Thymus (tissue), 14 donors: ENCODE measurements around the gene RNU6-7. TPM values are rescaled to one million over a fixed set of nuclear protein-coding genes. Genes with fewer than 3 reads are reported as not detected.

Experiments
- DNase-seq, 9 donors: peaks; one replicate each; pipeline ENCODE4 v3.0.0-alpha.2; 2013; ENCODE audit warnings: low spot score in 9 of 9, low read depth in 6 of 9, missing footprints in 1 of 9
- H3K27ac ChIP-seq, 2 donors: one replicate each; pipeline ENCODE4 v1.5.1; 2013; ENCODE audit warnings: control low read depth in 1 of 2, low read depth in 1 of 2, low read length in 1 of 2, mild to moderate bottlenecking in 1 of 2, moderate library complexity in 1 of 2
- H3K27me3 ChIP-seq, 2 donors: one replicate each; pipeline ENCODE4 v1.5.1; 2013; ENCODE audit warnings: low read length in 1 of 2; ENCODE audit not compliant: control insufficient read depth in 2 of 2, insufficient read depth in 1 of 2
- H3K36me3 ChIP-seq, 2 donors: one replicate each; pipeline ENCODE4 v1.5.1; 2013; ENCODE audit warnings: low read length in 1 of 2, mild to moderate bottlenecking in 1 of 2, moderate library complexity in 1 of 2; ENCODE audit not compliant: control insufficient read depth in 2 of 2, insufficient read depth in 2 of 2
- H3K4me1 ChIP-seq, 2 donors: one replicate each; pipeline ENCODE4 v1.5.1; 2013; ENCODE audit warnings: low read length in 2 of 2; ENCODE audit not compliant: control insufficient read depth in 2 of 2, insufficient read depth in 2 of 2
- H3K4me3 ChIP-seq, 2 donors: one replicate each; pipeline ENCODE4 v1.5.1; 2013; ENCODE audit warnings: low read length in 2 of 2, control low read depth in 1 of 2, mild to moderate bottlenecking in 1 of 2
- H3K9me3 ChIP-seq, 2 donors: one replicate each; pipeline ENCODE4 v1.5.1; 2013; ENCODE audit warnings: low read length in 1 of 2, mild to moderate bottlenecking in 1 of 2; ENCODE audit not compliant: control insufficient read depth in 2 of 2, insufficient read depth in 1 of 2
- WGBS: extraction: QIAGEN DNeasy Blood & Tissue Kit; methylation state at CpG from one replicate; pipeline ENCODE4 v1.1.7; 2013; 5-methylcytosine and 5-hydroxymethylcytosine counted together
- long read RNA-seq, 10 donors: transcript quantifications; one replicate each; lab custom pipeline, GENCODE V29; 2026
- polyA plus RNA-seq: library from polyadenylated mRNA; stranded (reverse); fragments of 200-250 nt; gene quantifications from one replicate; pipeline ENCODE4 v1.2.3, GENCODE V29; 2013
- total RNA-seq: library from RNA; stranded (reverse); fragments of 120-200 nt; gene quantifications from one replicate; pipeline ENCODE4 v1.2.4, GENCODE V29; 2013
- donor health status: healthy.

The RNU6-7 gene
- total RNA-seq (not detected), polyA plus RNA-seq (not detected)
- long read RNA-seq, donor 1 = 0 reads
- long read RNA-seq, donor 2 = 0 reads
- long read RNA-seq, donor 3 = 0 reads
- long read RNA-seq, donor 4 = 0 reads
- long read RNA-seq, donor 5 = 0 reads
- long read RNA-seq, donor 6 = 0 reads
- long read RNA-seq, donor 7 = 0 reads
- long read RNA-seq, donor 8 = 0 reads
- long read RNA-seq, donor 9 = 0 reads
- long read RNA-seq, donor 10, partial matches to known transcripts = 6 of 6 reads
- long read RNA-seq, donor 10, other reads (novel, unspliced or antisense) = 0 of 6 reads

DNA sequence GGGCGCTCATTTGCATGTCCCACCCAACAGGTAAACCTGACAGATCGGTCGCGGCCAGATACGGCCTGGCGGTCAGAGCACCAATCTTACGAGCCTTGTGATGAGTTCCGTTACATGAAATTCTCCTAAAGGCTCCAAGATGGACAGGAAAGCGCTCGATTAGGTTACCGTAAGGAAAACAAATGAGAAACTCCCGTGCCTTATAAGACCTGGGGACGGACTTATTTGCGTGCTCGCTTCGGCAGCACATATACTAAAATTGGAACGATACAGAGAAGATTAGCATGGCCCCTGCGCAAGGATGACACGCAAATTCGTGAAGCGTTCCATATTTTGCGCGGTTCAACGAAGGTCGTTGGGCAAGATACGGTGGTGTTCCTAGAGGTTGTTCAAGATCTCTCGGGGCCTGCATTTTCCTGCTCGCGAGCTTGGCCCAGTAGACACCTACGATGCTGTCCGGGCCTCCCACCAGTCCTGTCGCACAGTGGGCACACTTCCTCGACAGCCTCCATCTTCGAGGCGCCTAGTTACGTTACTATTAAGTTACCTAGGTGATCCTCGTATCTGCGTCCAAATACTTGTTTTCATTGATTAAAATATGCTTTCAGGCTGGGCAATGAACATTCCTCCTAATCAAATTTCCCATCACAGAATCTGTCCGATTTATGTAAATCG lies at the start of gene RNU6-7:
RNU6-7 (plus strand) TSS at position 230 of the 675 bp plus-strand sequence.
- H3K27me3 ChIP-seq = peaks cover 0 to 2% of the 10 kb centered on the region in 2 donors
- peak within 1 kb of the TSS; percentile 65 to 78 for H3K4me3 ChIP-seq
- under 1% methylated on average over 40 of the region's 40 CpGs for WGBS
- H3K27ac ChIP-seq = peak within 1 kb of the TSS; percentile 79 to 89
- peaks cover 8 to 10% of the 10 kb centered on the region in 2 donors for H3K4me1 ChIP-seq
- no peaks in the 10 kb centered on the region for H3K36me3 ChIP-seq
- DNase-seq = peak in 8 of 9 donors; percentile 18 to 83 (median 51)
- H3K9me3 ChIP-seq = no peaks in the 10 kb centered on the region

- no peak overlapping the region for H3K27ac ChIP-seq
- WGBS = 92% methylated on average over 2 of the region's 2 CpGs
- no peak overlapping the region for H3K4me3 ChIP-seq
- H3K9me3 ChIP-seq = no peaks in the 10 kb centered on the region
- no peak for DNase-seq
- H3K4me1 ChIP-seq = no peaks in the 10 kb centered on the region
- H3K36me3 ChIP-seq = no peaks in the 10 kb centered on the region
- no peaks in the 10 kb centered on the region for H3K27me3 ChIP-seq
Measured at GRCh38 chr14:32166029-32166428, 35.8 kb upstream of the RNU6-7 start.

DNA sequence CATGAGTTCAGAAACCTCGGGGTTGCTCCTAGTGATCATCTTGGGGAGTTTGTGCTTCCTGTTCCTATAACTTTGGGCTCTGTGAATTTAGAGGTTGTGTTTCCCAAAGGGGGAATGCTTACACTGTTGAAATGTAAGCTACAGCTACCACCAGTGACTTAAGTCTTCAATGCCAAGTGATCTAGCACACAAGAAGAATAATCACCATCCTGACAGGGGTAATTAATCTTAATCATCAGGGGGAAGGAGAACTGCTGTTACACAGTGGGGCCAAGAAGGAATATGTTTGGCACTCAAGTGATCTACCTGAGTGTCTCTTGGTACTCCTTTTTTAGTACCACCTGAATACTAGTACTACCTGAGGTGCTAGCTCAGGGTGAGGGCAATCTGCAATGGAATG lies 34.9 kb upstream of the RNU6-7 start:
- Histone ChIP-seq H3K27ac (no peak overlapping the region), H3K27me3 (no peaks in the 10 kb centered on the region)
- 100% methylated on average over 1 of the region's 1 CpG for WGBS

GRCh38 chr14:32167907-32168306 lies 33.9 kb upstream of the RNU6-7 start:
- no peaks in the 10 kb centered on the region for H3K9me3 ChIP-seq
- WGBS = 94% methylated on average over 3 of the region's 3 CpGs
- no peaks in the 10 kb centered on the region for H3K4me1 ChIP-seq
- no peaks in the 10 kb centered on the region for H3K36me3 ChIP-seq
- no peak overlapping the region for H3K4me3 ChIP-seq
- no peak for DNase-seq
- no peak overlapping the region for H3K27ac ChIP-seq
- no peaks in the 10 kb centered on the region for H3K27me3 ChIP-seq

More for the DNA sequence above, 34.9 kb upstream of the RNU6-7 start:
- Histone ChIP-seq H3K4me3 (no peak overlapping the region), H3K9me3 (no peaks in the 10 kb centered on the region), H3K4me1 (no peaks in the 10 kb centered on the region), H3K36me3 (no peaks in the 10 kb centered on the region)
- DNase-seq = no peak

DNA sequence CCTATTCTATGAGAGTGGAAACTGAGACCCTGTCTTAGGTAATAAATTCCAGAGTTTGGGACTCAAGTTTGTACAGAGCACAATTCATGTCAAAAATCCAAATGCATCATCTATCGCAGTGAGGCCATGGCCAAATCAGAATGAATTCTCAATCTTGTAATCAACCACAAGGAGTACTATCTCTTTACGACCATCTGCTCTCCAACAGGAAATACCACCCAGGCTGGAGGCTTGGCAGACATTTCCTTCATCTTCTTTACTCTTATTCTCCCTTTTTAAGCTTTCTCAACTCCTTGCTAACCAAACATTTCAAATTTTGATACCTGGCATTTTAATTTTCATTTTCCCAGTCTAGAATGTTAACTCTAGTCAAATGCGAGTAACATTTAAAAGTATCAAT lies 32.7 kb upstream of the RNU6-7 start:
- no peak for DNase-seq
- Histone ChIP-seq H3K9me3 (no peaks in the 10 kb centered on the region), H3K36me3 (no peaks in the 10 kb centered on the region), H3K4me3 (no peak overlapping the region), H3K4me1 (no peaks in the 10 kb centered on the region), H3K27ac (no peak overlapping the region), H3K27me3 (no peaks in the 10 kb centered on the region)
- WGBS = 35% methylated on average over 3 of the region's 3 CpGs

- Histone ChIP-seq H3K27ac (no peak overlapping the region), H3K4me3 (no peak overlapping the region), H3K36me3 (no peaks in the 10 kb centered on the region), H3K4me1 (no peaks in the 10 kb centered on the region), H3K27me3 (no peaks in the 10 kb centered on the region), H3K9me3 (no peaks in the 10 kb centered on the region)
- DNase-seq = no peak
- WGBS = 82% methylated on average over 5 of the region's 5 CpGs
Measured at GRCh38 chr14:32171469-32171868, 30.4 kb upstream of the RNU6-7 start.

- H3K4me1 ChIP-seq = no peaks in the 10 kb centered on the region
- 94% methylated on average over 2 of the region's 2 CpGs for WGBS
- H3K9me3 ChIP-seq = no peaks in the 10 kb centered on the region
- H3K27ac ChIP-seq = no peak overlapping the region
- no peak for DNase-seq
- H3K27me3 ChIP-seq = no peaks in the 10 kb centered on the region
- no peak overlapping the region for H3K4me3 ChIP-seq
- H3K36me3 ChIP-seq = no peaks in the 10 kb centered on the region
Measured at GRCh38 chr14:32183151-32184058, 18.4 kb upstream of the RNU6-7 start.

GRCh38 chr14:32185097-32185496 lies 16.7 kb upstream of the RNU6-7 start:
- H3K27ac ChIP-seq = no peak overlapping the region
- 100% methylated on average over 1 of the region's 1 CpG for WGBS
- H3K36me3 ChIP-seq = no peaks in the 10 kb centered on the region
- no peak overlapping the region for H3K4me3 ChIP-seq
- H3K4me1 ChIP-seq = no peaks in the 10 kb centered on the region
- no peaks in the 10 kb centered on the region for H3K9me3 ChIP-seq
- DNase-seq = no peak
- H3K27me3 ChIP-seq = no peaks in the 10 kb centered on the region

- Histone ChIP-seq H3K27ac (no peak overlapping the region), H3K27me3 (no peaks in the 10 kb centered on the region), H3K9me3 (no peaks in the 10 kb centered on the region), H3K4me3 (no peak overlapping the region), H3K4me1 (no peaks in the 10 kb centered on the region), H3K36me3 (no peaks in the 10 kb centered on the region)
- no peak for DNase-seq
Measured at GRCh38 chr14:32186248-32186647, 15.6 kb upstream of the RNU6-7 start.
